HG03432 (cell line): ENCODE results near the gene UBE2F.
"Not testable (repeated sequence)": the region's sequence is repeated elsewhere in the genome, so short reads cannot be mapped to it uniquely, and the experiment has no call there.

Source experiments
- ATAC-seq: cut with Tn5 transposase; IDR thresholded peaks from one replicate; pipeline ENCODE4 v1.9.1; 2021; ENCODE audit warnings: mild to moderate bottlenecking, moderate library complexity; ENCODE audit not compliant: unreplicated experiment

The UBE2F gene

GRCh38 chr2:238042090-238042489 is 75.3 kb downstream of the UBE2F start:
- no peak for ATAC-seq

GRCh38 chr2:238042849-238043584 is 76.2 kb downstream of the UBE2F start:
- ATAC-seq = no peak

GRCh38 chr2:238043851-238044250 is 77.0 kb downstream of the UBE2F start:
- ATAC-seq = no peak

GRCh38 chr2:238045575-238045974 is 78.8 kb downstream of the UBE2F start:
- no peak for ATAC-seq

- no peak for ATAC-seq
Measured at GRCh38 chr2:238046725-238047270, 80.0 kb downstream of the UBE2F start.

GRCh38 chr2:238053191-238053776 is 86.5 kb downstream of the UBE2F start:
- no peak for ATAC-seq

- no peak for ATAC-seq
Measured at GRCh38 chr2:238055841-238056240, 89.0 kb downstream of the UBE2F start.

GRCh38 chr2:238057696-238058575 is 91.1 kb downstream of the UBE2F start:
- ATAC-seq = not testable (repeated sequence)

- ATAC-seq = no peak
Measured at GRCh38 chr2:238059505-238059904, 92.7 kb downstream of the UBE2F start.

- no peak for ATAC-seq
Measured at GRCh38 chr2:238060096-238060541, 93.3 kb downstream of the UBE2F start.

GRCh38 chr2:238060542-238061314 is 93.9 kb downstream of the UBE2F start, which contains the start of gene SCLY:
SCLY (plus strand) TSS chr2:238061001; CDS start chr2:238061055, 54 bp downstream.
- peak; percentile 94 for ATAC-seq

- peak; percentile 23 for ATAC-seq
Measured at GRCh38 chr2:238061315-238062202, 94.7 kb downstream of the UBE2F start.

- ATAC-seq = no peak
Measured at GRCh38 chr2:238063414-238064189, 96.8 kb downstream of the UBE2F start.

- ATAC-seq = no peak
Measured at GRCh38 chr2:238064376-238064775, 97.6 kb downstream of the UBE2F start.

- ATAC-seq = no peak
Measured at GRCh38 chr2:238065071-238065846, 98.4 kb downstream of the UBE2F start.

GRCh38 chr2:238066218-238066617 is 99.4 kb downstream of the UBE2F start:
- no peak for ATAC-seq

- ATAC-seq = not testable (repeated sequence)
Measured at GRCh38 chr2:238066718-238067117, 99.9 kb downstream of the UBE2F start.

- ATAC-seq = no peak
Measured at GRCh38 chr2:238067939-238068338, 101.1 kb downstream of the UBE2F start.
